Fibroblast of pulmonary artery (primary cell): Measurements from ENCODE around the gene TIE1.

Experiments used
- DNase-seq: peaks from one replicate; pipeline ENCODE4 v3.0.0-alpha.2; 2010; ENCODE audit warnings: low read depth
- H3K4me3 ChIP-seq: replicated peaks from 2 replicates; pipeline ENCODE4 v1.5.1; 2011; ENCODE audit warnings: low read depth, mild to moderate bottlenecking, control low read depth, low read length, moderate library complexity
- CTCF ChIP-seq: IDR thresholded peaks from 2 replicates; pipeline ENCODE4 v1.5.1; 2011; ENCODE audit warnings: mild to moderate bottlenecking, control low read depth, low read length, inconsistent platforms; ENCODE audit errors: missing control alignments

TIE1 gene

DNA sequence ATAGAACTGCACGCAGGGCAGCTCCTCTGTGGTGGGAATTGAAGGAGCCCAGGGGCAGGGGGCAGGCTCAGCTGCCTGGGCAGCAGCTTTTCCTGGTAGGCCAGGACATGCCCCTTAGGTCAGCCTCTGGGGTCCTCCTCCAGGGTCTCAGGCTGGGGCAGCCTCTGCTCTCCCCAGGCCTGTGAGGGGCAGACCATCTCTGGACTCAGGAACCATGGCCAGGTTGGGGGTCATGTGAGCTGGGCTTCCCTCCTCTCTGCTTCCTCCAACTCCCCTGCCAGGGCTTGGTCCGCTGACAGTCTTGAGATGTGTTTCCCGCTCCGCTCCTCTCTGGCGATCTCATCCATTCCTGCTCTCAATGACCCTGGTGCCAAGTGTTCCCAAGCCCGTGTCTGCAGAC, 21.1 kb upstream of the TIE1 start:
- TF ChIP-seq CTCF: no peak
- no peak overlapping the region for H3K4me3 ChIP-seq
- DNase-seq: no peak

- no peak overlapping the region for H3K4me3 ChIP-seq
- no peak for DNase-seq
- TF ChIP-seq CTCF: no peak
Observed at GRCh38 chr1:43280692-43281091, 20.1 kb upstream of the TIE1 start.

DNA sequence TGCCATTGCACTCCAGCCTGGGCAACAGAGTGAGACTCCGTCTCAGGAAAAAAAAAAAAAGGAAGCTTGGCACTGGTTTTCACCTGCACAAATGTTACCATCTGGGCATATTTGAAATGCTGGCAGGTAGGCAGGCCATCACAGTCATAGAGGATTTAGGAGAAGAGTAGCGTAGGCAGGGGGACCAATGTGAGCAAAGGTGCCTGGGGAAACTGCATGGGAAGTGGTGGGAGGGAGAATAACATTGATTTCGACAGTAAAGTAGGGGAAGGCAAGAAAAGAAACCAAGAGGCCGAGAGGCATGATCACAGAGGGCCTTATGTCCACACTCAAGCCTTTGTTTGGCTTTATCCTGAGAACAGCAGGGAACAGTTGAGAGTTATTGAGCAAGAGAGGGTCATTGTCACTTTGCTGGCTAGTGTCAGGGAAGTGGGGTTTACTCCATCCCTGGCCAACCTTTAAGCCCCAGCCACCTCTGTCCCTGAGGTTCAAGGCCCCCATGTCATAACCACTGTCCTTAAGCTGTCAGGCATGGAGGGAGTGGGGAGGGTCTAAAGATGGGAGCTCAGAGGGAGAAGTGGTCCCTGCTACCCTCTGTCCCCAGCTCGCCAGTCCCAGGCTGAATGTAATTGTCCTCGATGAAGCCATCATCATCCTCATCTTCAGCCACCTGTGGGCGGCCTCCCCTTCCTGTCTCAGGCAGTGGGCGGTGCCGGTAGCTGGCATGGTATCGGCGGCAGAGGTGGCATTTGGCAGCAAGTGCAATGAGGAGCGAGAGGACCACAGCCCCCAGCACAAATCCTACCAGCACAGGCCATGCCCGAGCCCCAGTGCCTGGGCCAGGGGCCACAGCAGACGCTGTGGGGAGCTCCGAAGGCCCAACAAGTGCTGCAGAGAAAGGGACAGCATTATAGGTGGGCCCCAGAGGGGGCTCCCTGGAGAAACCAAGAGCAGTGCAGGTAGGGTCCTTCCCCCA, 18.3 kb upstream of the TIE1 start:
- no peak for DNase-seq
- no peak overlapping the region for H3K4me3 ChIP-seq
- TF ChIP-seq CTCF: no peak

DNA sequence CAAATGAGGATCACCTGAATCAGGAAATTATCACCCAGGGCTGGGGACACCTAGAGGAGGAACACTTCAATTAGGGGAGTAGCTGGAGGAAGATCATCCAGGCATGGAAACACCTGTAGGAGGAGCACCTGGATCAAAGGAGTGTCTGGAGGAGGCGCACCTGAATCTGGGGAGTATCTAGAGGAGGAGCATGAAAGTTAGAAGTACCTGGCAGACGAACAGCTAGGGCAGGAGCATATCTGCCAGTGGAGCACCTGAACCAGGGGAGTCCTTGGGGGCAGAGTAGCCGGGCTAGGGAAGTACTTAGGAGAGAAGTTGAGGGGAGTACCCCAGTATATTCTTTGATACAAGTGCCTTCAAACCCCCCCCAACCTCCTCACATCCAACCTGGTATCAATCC, 16.7 kb upstream of the TIE1 start:
- TF ChIP-seq CTCF: no peak
- H3K4me3 ChIP-seq: no peak overlapping the region
- DNase-seq: no peak

DNA sequence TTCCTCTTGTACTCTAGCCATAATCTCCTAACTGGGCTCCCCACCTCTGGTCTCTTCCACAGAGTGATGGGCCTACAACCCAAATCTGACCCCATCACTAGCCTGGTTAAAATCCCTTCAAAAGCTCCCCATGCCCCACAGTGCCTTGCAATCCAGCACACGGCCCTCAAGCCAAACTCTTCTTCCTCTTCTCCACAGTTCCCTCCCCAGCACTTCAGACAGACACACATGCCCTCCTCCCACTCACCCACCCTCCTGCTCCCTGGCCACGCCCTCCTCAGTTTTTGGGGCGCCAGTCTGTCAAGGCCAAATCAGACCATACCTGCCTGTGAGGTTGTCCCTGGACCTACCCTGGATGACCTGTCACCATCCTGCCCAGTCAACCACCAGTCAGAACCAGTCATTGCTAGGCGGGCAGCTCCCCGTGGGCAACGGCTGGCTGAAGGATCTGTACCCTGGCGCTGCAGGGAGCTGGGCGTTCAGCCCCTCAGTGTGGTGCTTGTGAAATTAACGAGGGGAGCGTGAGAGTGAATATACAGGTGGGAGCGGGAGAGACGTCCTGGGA, 16.2 kb upstream of the TIE1 start:
- no peak overlapping the region for H3K4me3 ChIP-seq
- no peak for TF ChIP-seq CTCF

DNA sequence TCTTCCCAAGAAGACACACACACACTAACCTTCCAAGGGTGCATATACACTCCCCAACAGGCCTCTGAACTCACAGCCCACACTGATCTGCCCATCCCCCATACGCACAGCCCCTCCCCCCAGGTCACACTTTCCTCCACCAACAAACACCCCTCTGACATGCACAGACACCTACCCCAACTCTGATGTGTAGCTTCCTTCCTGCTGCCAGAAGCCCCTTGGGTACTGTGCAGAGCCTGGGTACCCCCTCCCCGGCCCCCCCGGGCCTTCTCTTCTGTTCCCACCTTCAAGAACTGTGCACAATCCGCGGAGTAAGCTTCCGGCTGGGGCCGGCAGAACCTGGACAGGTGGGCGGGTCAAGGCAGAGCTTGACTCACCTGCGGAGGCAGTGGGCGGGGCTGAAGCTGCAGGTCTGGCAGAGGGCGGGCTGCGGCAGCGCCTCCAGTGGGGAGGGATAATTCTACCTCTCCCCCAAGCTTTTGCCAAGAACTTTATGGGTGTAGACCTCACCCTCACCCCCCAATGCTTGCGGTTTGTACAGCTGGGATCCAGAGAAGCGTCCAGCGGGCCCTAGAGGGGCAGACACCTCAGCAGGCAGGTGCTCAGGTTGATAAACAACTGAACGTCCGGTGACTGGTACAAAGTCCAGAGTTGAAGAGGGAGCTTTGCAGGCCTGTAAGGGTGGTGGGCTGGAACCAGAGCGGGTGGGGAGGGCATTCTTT, 15.4 kb upstream of the TIE1 start, which contains the start of gene C1orf210:
Gene C1orf210 (minus strand): TSS at position 313 of the 722 bp plus-strand sequence. CDS start 2,311 bp downstream, outside the sequence.
- no peak for TF ChIP-seq CTCF
- DNase-seq: no peak
- no peak within 1 kb of the TSS for H3K4me3 ChIP-seq

More for the DNA sequence above, 16.2 kb upstream of the TIE1 start:
- no peak for DNase-seq
